Left forelimb (tissue), 1 donor: ENCODE data around the gene ODF2L.

ENCODE experiments used
- DNase-seq: peaks from one replicate; pipeline ENCODE4 v3.0.0-alpha.2; 2018; ENCODE audit warnings: low spot score

ODF2L gene, protein sequence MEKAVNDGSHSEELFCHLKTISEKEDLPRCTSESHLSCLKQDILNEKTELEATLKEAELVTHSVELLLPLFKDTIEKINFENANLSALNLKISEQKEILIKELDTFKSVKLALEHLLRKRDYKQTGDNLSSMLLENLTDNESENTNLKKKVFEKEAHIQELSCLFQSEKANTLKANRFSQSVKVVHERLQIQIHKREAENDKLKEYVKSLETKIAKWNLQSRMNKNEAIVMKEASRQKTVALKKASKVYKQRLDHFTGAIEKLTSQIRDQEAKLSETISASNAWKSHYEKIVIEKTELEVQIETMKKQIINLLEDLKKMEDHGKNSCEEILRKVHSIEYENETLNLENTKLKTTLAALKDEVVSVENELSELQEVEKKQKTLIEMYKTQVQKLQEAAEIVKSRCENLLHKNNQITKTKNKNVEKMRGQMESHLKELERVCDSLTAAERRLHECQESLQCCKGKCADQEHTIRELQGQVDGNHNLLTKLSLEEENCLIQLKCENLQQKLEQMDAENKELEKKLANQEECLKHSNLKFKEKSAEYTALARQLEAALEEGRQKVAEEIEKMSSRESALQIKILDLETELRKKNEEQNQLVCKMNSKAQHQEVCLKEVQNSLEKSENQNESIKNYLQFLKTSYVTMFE

DNA sequence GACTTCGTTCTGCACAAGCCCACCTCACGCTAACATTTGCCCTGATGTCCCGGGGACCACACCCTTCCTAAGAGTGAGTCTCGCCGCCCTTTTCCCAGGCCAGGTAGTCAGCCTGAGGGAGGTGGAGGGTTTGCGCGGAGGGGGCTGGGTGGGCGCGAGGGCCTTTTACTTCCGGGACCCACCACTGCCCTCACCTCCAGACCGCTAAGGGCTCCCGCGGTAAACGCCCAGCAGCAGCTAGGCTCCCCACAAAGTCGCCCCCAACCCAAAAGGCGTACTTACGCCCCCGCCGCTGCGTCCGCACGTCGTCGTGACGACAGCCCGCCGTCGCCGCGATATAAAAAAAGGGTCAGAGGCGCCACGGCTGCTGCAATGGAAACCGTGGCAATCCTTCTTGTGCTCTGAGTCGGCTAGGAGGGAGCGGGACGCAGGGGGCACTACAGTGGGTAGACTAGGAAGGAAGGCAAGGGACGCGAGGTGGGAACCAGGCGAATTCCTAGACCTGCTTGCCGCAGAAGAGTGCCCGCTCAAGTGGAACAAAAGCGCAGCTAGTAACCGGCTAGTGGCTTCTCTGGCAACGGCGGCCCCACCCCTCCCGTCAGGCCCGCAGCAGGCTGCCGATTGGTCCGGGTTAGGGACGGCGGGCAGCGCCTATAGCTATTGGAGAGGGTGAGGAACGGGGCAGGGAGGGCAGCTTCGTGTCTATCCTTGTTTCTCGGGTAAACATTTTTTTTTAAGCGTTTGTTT lies at the start of gene ODF2L:
Gene ODF2L, minus strand, starts transcription at position 573 of the 747 bp plus-strand sequence. CDS start 9,296 bp downstream, outside the sequence.
- DNase-seq = peak; percentile 90

DNA sequence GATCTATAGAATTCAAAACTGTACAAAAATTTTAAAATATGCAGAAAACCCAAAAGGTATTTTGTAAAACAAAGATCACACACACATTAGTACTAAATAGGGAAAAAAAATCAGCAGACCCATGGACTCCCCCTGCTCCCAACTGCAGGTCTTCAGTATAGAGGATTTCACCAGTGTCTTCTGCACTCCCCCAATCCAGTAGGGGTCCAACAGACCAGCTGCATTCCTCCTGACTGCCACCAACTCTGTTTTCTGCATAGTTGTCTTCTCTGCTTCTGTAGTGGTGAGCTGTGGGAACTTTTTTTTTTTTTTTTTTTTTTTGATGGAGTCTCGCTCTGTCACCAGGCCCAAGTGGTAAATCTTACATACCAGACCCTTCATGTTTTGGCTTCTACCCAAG lies 49.8 kb upstream of the ODF2L start:
- no peak for DNase-seq

DNA sequence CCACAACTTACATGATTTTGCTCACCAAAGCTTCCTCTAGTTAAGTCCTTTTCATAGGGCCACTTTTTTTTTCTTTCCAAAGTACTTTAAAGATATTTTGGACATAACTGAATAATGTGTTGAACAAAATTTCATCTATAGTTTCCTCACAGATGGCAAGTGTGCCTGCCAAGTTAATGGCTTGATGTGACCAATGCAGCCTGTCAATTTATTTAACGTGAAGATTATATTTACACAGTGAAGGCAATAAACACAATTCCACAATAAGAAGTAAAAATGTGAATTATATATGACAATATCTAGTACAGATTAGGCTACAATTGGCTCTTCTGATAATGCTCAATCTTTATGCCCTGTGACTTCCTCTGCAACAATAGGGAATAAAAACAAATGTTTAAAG lies 45.9 kb upstream of the ODF2L start:
- no peak for DNase-seq

DNA sequence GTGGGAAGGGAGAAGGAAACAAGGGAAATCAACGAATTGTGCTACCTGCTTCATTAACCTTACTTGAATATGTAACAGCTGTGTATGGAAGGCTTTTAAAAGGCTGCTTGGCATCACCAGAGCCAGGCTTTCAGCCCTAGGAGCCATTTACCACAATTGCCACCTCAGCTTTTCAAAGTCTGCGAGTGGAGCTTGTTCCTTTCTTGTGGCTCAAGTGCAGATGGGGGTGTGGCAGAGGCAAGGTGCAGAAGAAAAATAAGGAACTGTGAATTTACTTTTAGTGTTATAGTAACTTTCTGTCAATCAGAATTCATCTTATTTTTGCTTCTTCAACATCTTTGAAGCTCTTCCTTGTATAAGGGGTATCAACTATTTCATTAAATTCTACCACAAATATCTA lies 45.5 kb upstream of the ODF2L start:
- DNase-seq = no peak

- DNase-seq = no peak
Observed at GRCh38 chr1:86436041-86436440, 39.9 kb upstream of the ODF2L start.

DNA sequence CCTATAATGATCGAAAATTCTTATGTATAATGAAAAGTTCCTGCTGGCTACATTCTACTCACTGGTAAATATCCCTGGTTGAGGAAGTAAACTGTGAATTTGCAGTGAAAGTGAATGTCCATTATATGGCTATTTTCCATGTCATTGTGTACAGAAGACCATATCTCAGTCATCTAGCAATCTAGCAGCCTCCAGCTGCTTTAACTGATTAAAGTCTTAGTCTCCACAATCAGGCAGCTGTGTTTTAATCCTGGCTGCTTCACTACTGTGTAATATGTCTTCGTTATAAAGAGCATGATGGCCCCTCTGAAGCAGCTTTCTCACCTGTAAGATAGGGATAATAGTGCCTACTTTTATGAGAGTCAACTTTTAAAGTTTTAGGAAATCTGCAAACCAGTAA lies 39.2 kb upstream of the ODF2L start:
- DNase-seq = no peak

DNA sequence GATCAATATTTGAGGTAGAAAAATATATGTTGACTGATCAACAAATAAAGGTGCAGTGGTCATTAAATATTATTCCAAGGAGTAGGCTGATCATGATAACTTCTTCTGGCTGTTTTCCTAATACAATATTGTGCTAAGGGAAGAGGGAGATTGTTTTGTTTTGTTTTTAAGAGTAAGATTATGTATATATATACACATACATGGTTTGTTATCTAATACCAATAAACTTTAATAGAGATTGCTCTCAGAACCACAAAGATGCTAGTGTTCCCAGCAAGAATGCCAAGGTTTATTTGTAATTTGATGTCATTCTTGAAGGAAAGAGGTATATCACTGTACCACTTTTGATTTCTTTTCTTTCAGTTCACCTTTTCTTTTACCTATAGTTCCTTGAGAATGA lies 37.9 kb upstream of the ODF2L start:
- no peak for DNase-seq

DNA sequence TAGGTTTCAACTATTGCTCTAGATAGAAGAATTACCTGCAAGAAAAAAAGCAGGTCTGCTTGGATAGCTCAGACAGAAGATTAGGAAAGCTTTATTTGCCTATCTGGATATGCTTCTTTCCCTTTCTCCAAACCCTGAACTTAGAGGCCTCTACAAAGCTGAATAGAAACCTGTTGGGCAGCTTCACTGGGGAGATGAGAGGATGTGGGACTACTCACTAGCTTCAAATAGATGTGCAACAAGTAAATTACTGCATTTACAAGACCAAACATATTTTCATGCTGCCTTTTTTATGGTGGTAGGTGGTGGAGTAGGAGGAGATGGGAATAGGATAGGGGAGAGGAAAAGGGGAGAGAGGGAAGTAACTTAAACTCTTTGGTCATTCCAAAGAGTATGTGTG lies 34.3 kb upstream of the ODF2L start:
- DNase-seq = no peak

GRCh38 chr1:86429835-86430234 lies 33.7 kb upstream of the ODF2L start:
- DNase-seq = no peak

GRCh38 chr1:86429122-86429725 lies 33.1 kb upstream of the ODF2L start:
- DNase-seq = no peak

- DNase-seq = no peak
Observed at GRCh38 chr1:86423873-86424272, 27.8 kb upstream of the ODF2L start, which contains the start of gene CLCA2. TSS of gene CLCA2 (plus strand) at chr1:86424171. CDS start at chr1:86424248, 77 bp downstream.

DNA sequence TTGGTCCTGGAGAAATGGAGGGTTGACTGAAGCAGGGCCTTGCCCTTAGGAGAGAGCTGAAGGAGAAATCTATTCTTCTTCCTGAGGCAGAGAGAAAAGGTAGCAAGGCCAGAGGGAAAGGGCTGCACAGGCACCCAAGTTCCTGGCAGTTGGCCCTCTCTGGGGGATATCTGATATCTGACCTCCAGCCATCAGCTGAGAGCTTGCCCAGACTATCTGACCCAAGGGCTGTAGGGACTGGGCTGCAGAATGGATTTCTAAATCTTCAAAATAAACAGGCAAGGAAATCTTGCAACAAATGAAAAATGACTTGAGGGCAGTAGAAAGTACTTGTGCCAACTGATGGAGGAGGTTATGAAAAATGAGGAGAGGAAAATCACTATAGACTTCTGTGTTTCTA lies 27.4 kb upstream of the ODF2L start:
- DNase-seq = no peak

GRCh38 chr1:86421601-86422280 lies 25.6 kb upstream of the ODF2L start:
- DNase-seq = no peak

- no peak for DNase-seq
Observed at GRCh38 chr1:86419277-86419903, 23.3 kb upstream of the ODF2L start.

- DNase-seq = no peak
Observed at GRCh38 chr1:86416343-86416742, 20.2 kb upstream of the ODF2L start.

- no peak for DNase-seq
Observed at GRCh38 chr1:86410879-86411278, 14.8 kb upstream of the ODF2L start.

GRCh38 chr1:86409416-86410021 lies 13.4 kb upstream of the ODF2L start:
- DNase-seq = no peak

GRCh38 chr1:86396498-86396890 lies 371 bp upstream of the ODF2L start:
- no peak for DNase-seq

DNA sequence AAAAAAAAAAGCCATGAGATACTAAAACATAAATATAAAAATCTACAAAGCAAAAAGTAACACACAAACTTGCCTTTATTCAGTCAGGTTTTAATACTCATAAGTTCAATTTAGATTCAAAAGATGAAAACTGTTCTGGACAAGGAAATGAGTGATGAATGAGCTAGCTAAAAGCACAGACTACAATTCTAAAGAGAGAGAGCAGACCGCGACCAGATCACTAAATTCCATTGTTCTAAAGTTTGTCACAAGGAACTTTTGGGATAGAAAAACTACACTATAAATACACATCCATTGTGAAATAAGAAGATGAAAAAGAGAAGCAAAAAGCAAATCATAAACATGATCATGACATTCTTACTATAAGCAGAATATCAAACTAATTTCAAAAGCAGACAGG lies 1.7 kb downstream of the ODF2L start:
- DNase-seq = no peak

DNA sequence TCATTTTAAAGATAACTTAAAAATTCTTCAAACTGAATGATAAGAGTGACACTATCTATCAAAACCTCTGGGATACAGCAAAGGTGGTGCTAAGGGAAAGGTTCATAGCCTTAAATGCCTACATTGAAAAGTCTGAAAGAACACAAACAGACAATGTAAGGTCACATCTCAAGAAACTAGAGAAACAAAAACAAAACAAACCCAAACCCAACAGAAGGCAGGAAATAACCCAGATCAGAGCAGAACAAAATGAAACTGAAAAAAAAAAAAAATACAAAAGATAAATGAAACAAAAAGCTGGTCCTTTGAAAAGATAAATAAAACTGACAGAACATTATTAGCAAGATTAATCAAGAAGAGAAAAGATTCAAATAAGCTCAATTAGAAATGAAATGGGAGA lies 6.8 kb downstream of the ODF2L start:
- DNase-seq = no peak

DNA sequence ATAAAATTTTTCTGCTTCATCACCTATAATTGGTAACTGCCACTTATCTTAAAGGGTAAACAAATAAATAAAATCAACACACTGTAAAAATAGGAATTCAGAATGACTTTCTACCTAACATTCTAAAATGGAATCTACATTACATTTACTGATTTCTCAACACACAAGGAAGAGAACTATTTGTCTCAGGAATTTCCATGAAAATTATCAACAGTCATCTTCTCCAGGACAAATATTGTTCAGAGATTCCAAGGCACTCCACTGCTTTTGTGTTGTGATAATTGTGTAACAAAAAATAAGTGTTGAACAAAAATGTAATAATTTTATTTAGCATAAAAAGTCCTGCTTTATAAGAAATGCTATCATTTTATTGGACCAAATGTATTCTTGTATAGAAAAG lies 7.3 kb downstream of the ODF2L start:
- DNase-seq = no peak
